Activated CD4-positive, alpha-beta T cell treated with anti-CD3 and anti-CD28 coated beads, Interleukin-2, amount 50 U/mL, for 16 hours (primary cell): ENCODE measurements around the gene RPN2.

Source experiments
- DNase-seq: peaks from one replicate; pipeline ENCODE4 v3.0.0-alpha.2; 2020

RPN2 gene

GRCh38 chr20:37219751-37220668 is 40.9 kb downstream of the RPN2 start:
- DNase-seq = no peak

DNA sequence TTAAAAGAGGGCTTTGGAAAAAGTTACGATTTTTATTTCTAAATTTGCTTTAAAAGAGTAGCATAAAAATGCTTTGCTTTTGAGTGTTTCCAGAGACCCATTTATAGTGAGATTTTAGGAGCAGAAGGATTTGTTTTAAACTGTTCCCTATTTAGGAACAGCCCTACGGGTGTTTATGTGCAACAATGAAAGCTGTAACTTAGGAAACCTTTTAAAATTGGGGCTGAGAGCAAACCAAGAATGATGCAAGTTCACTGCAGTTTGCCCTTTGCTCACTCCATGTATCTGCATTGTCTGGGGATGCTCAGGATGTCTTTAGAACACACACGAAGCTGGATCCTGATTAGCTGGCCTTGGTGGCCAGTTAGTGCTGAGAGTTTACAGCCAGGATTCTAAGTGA is 41.6 kb downstream of the RPN2 start:
- no peak for DNase-seq

DNA sequence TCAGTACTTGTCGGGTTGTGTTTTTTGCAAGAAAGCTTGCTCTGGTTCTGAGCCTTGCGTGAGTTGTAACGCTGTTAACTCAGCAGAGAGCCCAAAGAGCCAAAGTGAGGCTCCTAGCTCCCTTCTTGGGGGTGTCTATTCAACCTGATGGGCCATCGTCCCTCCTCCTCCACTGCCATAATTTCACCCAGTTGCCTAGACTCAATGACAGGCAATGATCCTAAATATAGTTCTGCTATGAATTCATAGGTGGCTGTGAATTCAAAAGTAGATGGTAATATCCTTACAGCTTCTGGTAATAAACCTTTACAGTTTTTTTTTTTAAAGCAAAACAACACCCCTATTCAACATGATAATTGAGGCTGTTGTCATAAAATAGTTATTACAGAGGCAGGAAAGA is 43.0 kb downstream of the RPN2 start:
- no peak for DNase-seq

DNA sequence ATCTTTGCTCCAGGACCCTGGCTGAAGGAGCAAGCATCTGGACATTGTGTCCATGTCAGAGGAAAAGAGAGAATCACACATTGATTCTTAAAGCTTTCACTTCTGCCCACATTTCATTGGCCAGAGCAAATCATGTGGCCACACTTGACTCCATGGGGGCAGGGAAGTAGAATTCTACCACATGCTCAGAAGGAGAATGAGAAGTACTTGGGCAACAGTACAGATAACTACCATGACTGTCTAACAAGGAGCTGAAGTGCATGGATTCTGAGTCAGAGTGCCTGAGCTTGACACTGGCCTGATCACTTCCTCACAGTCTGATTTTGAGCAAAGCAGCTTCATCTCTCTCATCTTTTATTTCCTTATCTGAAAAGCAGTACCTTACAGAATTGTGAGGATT is 43.9 kb downstream of the RPN2 start:
- no peak for DNase-seq

DNA sequence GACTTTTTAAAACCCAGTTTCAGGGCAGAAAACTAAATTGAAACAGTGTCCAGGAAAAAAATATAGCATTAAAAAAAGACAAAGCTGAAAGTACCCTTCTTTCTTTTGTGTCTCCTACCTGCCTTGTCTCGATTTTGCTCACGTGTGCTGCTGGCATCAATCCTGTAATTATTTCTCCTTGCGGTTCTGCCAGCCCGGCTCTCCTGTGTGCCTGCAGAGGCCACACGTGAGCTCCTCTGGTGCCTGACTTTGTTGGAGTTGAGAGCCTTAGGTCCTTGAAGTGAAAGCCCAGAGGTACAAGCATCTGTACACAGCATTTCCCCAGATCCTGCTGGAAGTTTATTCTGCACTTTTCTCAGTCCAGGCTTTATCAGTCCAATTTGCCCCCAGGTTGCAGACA is 46.0 kb downstream of the RPN2 start:
- no peak for DNase-seq

- no peak for DNase-seq
Observed at GRCh38 chr20:37226889-37227288, 47.8 kb downstream of the RPN2 start.

- no peak for DNase-seq
Observed at GRCh38 chr20:37228082-37228481, 49.0 kb downstream of the RPN2 start.

DNA sequence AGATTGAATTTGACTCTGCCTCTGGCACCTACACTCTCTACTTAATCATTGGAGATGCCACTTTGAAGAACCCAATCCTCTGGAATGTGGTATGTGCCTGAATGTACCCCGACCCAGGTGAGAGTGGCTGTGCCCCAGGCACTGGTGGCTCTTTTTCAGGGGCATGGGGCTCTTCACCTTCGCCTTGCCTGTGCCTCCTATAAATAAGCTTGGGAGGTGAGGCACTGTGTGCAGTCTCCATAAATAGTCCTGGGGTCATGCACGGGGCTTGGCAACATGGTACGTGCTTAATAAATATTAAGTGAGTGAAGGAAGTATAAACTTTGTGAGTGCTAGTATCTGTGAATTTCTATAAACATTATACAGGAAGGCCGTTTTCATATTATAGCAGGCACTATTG is 49.5 kb downstream of the RPN2 start:
- DNase-seq = no peak

- DNase-seq = no peak
Observed at GRCh38 chr20:37229357-37229756, 50.2 kb downstream of the RPN2 start.

- DNase-seq = no peak
Observed at GRCh38 chr20:37230200-37230599, 51.1 kb downstream of the RPN2 start.

GRCh38 chr20:37231947-37232630 is 53.0 kb downstream of the RPN2 start:
- no peak for DNase-seq

- DNase-seq = no peak
Observed at GRCh38 chr20:37233548-37234253, 54.6 kb downstream of the RPN2 start.

GRCh38 chr20:37234254-37234581 is 55.1 kb downstream of the RPN2 start:
- DNase-seq = no peak

DNA sequence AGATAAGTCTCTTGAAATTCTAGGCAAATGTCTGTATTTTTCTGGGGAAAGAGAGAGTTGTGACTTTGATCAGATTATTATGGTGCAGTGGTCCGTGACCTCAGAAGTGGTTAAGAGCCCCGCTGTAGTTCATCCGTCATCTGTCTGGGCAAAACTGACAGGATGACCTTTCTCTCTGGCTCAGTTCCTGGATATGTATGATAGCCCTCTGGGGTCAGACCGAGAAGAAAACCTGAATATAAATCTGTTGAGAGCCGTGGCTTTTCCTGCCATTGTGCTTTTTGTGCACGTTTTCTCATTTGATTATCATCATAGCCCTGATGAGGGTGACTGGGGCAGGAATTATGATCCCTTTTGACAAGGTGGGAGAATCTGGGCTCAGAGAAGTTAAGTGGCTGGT is 55.9 kb downstream of the RPN2 start:
- DNase-seq = no peak

- DNase-seq = no peak
Observed at GRCh38 chr20:37236462-37236861, 57.3 kb downstream of the RPN2 start.

DNA sequence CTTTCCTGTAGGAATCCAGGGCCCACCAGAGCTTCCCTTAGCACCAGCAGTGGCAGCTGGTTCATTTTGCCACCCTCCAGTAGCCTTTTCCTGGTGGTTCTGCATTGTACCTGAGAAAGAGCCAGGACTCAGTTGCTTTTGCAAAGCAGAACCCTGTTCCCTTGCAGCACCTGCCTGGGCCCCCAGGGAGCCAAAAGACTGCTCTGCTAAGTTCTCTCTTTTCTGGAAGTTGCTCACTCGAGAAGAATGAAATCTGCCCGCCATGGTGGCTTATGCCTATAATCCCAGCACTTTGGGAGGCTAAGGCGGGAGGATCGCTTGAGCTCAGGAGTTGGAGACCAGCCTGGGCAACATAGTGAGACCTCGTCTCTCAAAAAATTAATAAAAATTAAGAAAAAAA is 58.5 kb downstream of the RPN2 start:
- no peak for DNase-seq

- DNase-seq = no peak
Observed at GRCh38 chr20:37238426-37238825, 59.3 kb downstream of the RPN2 start.

DNA sequence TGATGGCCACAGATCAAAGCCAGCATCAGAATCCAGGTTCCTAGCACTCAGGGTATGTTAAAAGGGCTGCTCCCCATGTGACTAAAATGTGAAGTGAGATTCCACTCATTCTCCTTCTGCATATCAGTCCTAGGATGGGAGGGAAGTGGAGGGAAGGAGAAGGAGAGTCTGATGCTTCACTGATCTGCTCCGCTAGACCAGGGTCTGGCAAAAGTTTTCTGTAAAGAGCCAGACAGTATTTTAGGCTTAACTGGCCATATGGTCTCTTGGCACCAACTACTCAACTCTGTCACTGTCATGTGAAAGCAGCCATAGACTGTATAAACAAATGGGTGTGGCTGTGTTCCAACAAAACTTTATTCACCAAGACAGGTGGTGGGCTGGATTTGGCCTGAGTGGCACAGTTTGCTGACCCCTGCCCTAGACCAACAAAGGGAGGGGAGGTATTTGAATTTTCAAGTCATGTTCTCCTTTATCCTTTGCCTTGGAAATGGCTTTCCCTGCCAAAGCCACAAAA is 59.9 kb downstream of the RPN2 start:
- DNase-seq = no peak

- DNase-seq = no peak
Observed at GRCh38 chr20:37240337-37241067, 61.4 kb downstream of the RPN2 start.

- no peak for DNase-seq
Observed at GRCh38 chr20:37242503-37242902, 63.4 kb downstream of the RPN2 start.

- DNase-seq = no peak
Observed at GRCh38 chr20:37243076-37243936, 64.2 kb downstream of the RPN2 start.
